Endothelial cell (in vitro differentiated cells): ENCODE results near the gene TTLL5. TPM values are rescaled to one million over a fixed set of nuclear protein-coding genes. Genes with fewer than 3 reads are reported as not detected.

ENCODE experiments used
- DNase-seq: peaks from one replicate; pipeline ENCODE4 v3.0.0; 2021; ENCODE audit warnings: low spot score
- H3K27ac Mint-ChIP-seq: one replicate; pipeline ENCODE4 v1.8.0; 2021; ENCODE audit warnings: mixed read lengths, inconsistent platforms; ENCODE audit not compliant: unreplicated experiment
- H3K27me3 Mint-ChIP-seq: one replicate; pipeline ENCODE4 v1.8.0; 2021; ENCODE audit warnings: mild to moderate bottlenecking, moderate library complexity, mixed read lengths, inconsistent platforms; ENCODE audit not compliant: unreplicated experiment
- H3K36me3 Mint-ChIP-seq: one replicate; pipeline ENCODE4 v1.8.0; 2021; ENCODE audit warnings: mild to moderate bottlenecking, low read depth, mixed read lengths, inconsistent platforms; ENCODE audit not compliant: unreplicated experiment
- H3K4me1 Mint-ChIP-seq: one replicate; pipeline ENCODE4 v1.8.0; 2021; ENCODE audit warnings: mild to moderate bottlenecking, mixed read lengths, inconsistent platforms; ENCODE audit not compliant: unreplicated experiment
- H3K4me3 Mint-ChIP-seq: one replicate; pipeline ENCODE4 v1.8.0; 2021; ENCODE audit warnings: mild to moderate bottlenecking, mixed read lengths, inconsistent platforms; ENCODE audit not compliant: unreplicated experiment
- H3K9me3 Mint-ChIP-seq: one replicate; pipeline ENCODE4 v1.8.0; 2021; ENCODE audit warnings: mixed read lengths, inconsistent platforms; ENCODE audit not compliant: unreplicated experiment
- total RNA-seq: library from RNA; stranded (reverse); fragmentation: NEBNext Ultra II Directional; extraction: Animal tissue kit (Norgen Biotek cat#: 25700); gene quantifications from one replicate; pipeline ENCODE4 v1.2.1, GENCODE V29; 2021; ENCODE audit not compliant: unreplicated experiment
- TF ChIP-seq, protein P1 (sequence below): fragments of 200-600 bp; sonication (generic); IDR thresholded peaks from one replicate; pipeline ENCODE4 v1.5.0; 2021; ENCODE audit warnings: antibody characterized with exemption; ENCODE audit not compliant: unreplicated experiment

Gene TTLL5
- total RNA-seq, 1 donor from 2014 or later, result 62.8 TPM

DNA sequence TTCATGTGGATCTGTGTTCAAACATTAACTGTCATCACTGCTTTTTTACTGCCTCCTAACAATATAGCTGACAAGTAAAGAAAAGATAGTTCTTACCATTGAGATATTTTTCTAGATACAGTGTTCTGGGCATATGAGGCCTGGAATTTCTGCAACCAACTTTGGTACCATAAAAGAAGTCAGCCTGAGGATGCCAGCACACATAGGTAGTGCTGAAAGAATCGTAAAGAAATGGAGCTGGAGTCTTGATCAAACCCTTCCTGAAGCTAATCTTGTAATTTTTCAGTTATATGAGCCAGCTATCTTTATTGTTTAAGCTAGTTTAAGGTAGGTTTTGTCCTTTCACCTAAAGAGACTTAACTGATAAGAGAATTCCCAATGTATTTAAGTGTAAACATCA is 11.7 kb upstream of the TTLL5 start:
- TF ChIP-seq, protein P1, sequence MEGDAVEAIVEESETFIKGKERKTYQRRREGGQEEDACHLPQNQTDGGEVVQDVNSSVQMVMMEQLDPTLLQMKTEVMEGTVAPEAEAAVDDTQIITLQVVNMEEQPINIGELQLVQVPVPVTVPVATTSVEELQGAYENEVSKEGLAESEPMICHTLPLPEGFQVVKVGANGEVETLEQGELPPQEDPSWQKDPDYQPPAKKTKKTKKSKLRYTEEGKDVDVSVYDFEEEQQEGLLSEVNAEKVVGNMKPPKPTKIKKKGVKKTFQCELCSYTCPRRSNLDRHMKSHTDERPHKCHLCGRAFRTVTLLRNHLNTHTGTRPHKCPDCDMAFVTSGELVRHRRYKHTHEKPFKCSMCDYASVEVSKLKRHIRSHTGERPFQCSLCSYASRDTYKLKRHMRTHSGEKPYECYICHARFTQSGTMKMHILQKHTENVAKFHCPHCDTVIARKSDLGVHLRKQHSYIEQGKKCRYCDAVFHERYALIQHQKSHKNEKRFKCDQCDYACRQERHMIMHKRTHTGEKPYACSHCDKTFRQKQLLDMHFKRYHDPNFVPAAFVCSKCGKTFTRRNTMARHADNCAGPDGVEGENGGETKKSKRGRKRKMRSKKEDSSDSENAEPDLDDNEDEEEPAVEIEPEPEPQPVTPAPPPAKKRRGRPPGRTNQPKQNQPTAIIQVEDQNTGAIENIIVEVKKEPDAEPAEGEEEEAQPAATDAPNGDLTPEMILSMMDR, result no peak
- peaks cover 47% of the 10 kb centered on the region for H3K36me3 Mint-ChIP-seq
- H3K9me3 Mint-ChIP-seq, result no peaks in the 10 kb centered on the region
- no peak overlapping the region for H3K27ac Mint-ChIP-seq
- H3K4me1 Mint-ChIP-seq, result peaks cover 25% of the 10 kb centered on the region
- no peaks in the 10 kb centered on the region for H3K27me3 Mint-ChIP-seq
- no peak for DNase-seq
- H3K4me3 Mint-ChIP-seq, result no peak overlapping the region

DNA sequence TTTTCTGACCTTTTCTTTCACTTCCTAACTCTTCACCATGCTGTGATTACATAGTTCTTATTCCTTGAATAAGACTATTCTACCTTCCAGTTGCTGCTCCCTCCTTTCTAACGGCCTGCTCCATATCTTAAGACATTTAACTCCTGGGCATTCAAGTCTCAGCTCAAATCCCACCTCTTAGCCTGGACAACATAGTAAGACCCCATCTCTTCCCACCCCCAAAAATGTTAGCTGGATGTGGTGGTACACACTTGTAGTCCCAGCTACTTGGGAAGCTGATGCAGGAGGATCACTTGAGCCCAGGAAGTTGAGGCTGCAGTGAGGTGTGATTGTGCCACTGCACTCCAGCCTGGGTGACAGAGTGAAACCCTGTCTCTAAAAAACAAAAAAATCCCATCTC is 11.3 kb upstream of the TTLL5 start:
- Mint-ChIP-seq H3K4me1 (peaks cover 25% of the 10 kb centered on the region), H3K36me3 (peaks cover 44% of the 10 kb centered on the region), H3K9me3 (no peaks in the 10 kb centered on the region), H3K27me3 (no peaks in the 10 kb centered on the region), H3K4me3 (peak overlapping the region; percentile 83), H3K27ac (no peak overlapping the region)
- TF ChIP-seq, protein P1, result no peak
- no peak for DNase-seq

DNA sequence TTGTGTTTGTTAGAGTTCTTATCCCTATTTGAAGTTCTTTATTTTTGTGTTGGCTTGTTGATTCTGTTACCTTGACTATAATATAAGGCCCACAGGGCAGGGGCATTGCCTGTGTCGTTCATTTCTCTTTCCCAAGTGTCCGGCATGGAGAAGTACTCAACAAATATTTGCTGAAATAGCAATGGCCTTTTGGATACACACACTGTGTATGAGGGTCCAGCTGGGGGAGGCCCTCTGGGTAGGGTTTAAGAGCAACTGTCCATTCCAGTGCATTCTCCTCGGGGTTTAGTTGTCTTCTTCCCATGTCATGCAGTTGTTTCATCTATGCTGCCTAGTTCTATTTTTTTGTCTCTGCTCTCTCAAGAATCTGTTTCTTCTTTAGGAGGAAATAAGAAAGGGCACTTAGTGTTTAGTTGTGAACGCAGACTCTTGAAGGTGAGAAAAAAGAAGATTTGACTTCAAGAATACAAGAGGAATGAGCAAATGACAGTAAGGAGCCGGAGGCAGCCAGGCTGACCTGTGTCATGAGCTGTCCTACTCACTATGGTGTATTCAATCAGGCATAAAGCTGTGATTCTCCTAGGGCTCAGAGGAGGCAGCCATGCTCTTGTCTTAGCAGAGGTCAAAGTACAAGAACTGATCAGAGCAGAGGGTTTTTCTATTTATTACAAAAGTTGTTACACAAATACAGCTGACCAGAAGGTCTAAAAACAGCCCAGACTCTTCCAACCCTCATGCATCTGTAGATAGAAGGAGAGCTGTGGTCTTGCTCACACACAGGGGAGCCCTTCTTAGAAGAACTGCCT is 10.6 kb upstream of the TTLL5 start:
- H3K4me1 Mint-ChIP-seq, result peaks cover 25% of the 10 kb centered on the region
- peak overlapping the region; percentile 42 for H3K27ac Mint-ChIP-seq
- TF ChIP-seq, protein P1, result no peak
- H3K4me3 Mint-ChIP-seq, result peak overlapping the region; percentile 83
- peaks cover 45% of the 10 kb centered on the region for H3K36me3 Mint-ChIP-seq
- no peaks in the 10 kb centered on the region for H3K27me3 Mint-ChIP-seq
- DNase-seq, result no peak
- H3K9me3 Mint-ChIP-seq, result no peaks in the 10 kb centered on the region

DNA sequence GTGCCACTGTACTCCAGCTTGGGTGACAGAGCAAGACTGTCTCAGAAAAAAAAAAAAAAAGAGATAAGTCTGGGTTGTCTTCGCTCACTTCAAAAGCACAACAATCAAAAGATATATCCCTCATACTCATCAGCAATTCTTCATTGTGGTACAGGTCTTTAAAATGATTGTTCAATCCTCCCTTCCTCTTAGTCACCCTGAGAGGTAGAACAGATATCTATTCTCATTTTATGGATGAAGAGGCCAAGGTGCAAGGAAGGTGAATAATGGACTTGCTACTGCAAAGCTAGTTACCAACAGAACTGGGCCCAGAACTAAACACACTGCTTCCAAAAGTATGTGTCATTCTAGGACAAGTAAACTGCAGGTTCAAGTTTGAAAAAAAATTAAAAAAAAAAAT is 7.5 kb upstream of the TTLL5 start:
- H3K9me3 Mint-ChIP-seq, result no peaks in the 10 kb centered on the region
- no peak for DNase-seq
- H3K27me3 Mint-ChIP-seq, result no peaks in the 10 kb centered on the region
- TF ChIP-seq, protein P1, result no peak
- H3K4me3 Mint-ChIP-seq, result no peak overlapping the region
- H3K4me1 Mint-ChIP-seq, result peaks cover 34% of the 10 kb centered on the region
- H3K36me3 Mint-ChIP-seq, result peaks cover 43% of the 10 kb centered on the region
- H3K27ac Mint-ChIP-seq, result no peak overlapping the region

DNA sequence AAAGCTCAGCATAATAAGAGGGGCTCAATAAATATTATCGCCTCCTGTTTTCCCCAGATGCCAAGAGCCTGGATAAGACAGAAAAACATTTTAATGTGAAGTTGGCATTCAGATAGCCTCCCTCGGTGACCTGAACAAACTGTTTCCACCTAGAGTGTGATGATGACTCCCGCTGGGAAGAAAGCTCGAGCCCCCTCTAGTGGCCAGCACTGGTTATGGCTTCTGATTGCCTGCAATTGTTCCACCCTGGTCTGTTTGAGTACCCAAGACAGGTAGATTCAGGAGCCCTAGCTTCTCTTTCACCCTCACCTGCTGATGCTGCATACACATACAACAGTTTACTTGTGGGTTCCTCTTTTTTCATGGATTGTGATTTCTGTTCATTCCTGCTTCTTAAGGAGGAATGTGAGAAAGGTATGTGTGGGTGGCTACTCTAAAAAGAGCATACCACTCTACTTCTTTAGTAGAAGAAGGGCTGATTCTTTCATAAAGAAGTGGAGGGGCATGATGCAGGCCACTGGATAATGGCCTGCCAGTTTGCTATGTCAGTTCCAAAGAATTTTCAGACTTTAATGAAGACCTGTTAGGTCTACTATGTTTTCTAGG is 6.8 kb upstream of the TTLL5 start:
- Mint-ChIP-seq H3K4me1 (peaks cover 36% of the 10 kb centered on the region), H3K36me3 (peaks cover 40% of the 10 kb centered on the region), H3K4me3 (no peak overlapping the region), H3K27ac (no peak overlapping the region), H3K9me3 (no peaks in the 10 kb centered on the region), H3K27me3 (no peaks in the 10 kb centered on the region)
- DNase-seq, result peak; percentile 86
- TF ChIP-seq, protein P1, result peak; percentile 97
